GM12878 (cell line): ENCODE measurements around the gene TIE1. TPM values are rescaled to one million over a fixed set of nuclear protein-coding genes. Genes with fewer than 3 reads are reported as not detected.

Experiments
- ATAC-seq: fragments of 200-7000 bp; cut with Tn5 transposase; 3 replicates; pipeline ENCODE4 v1.9.1; 2020; ENCODE audit warnings: mild to moderate bottlenecking, moderate library complexity
- BruUV-seq: library from RNA; stranded (reverse); fragments of 400-500 nt; replicated peaks from 2 replicates; lab custom pipeline; 2021; lab: Mats Ljungman, UMichigan
- CTCF ChIA-PET: fragments of 300-600 bp; sonication (Branson Sonifier 250); formaldehyde crosslinking; extraction: SDS; loops from one replicate; lab custom pipeline; 2021; ENCODE audit warnings: inconsistent platforms; lab: Yijun Ruan, JAX
- POLR2A ChIA-PET: fragments of 350-600 bp; formaldehyde crosslinking; extraction: SDS; loops from one replicate; lab custom pipeline; 2021; ENCODE audit warnings: inconsistent platforms; lab: Charles Lee
- RAD21 ChIA-PET: fragments of 300-600 bp; sonication (Branson Sonifier 250); formaldehyde crosslinking; loops from one replicate; lab custom pipeline; 2023; ENCODE audit warnings: antibody characterized with exemption; ENCODE audit not compliant: unreplicated experiment; lab: Charles Lee
- SMC1A ChIA-PET: fragments of 300-600 bp; sonication (Branson Sonifier 250); formaldehyde crosslinking; loops from one replicate; lab custom pipeline; 2023; ENCODE audit not compliant: unreplicated experiment, uncharacterized antibody; lab: Charles Lee
- DNase-seq: peaks from one replicate; pipeline ENCODE4 v3.0.0-alpha.2; 2011; ENCODE audit warnings: low read depth, low spot score
- FAIRE-seq: peaks from 3 replicates; lab custom pipeline; 2011; peaks lifted over from hg19 to GRCh38; lab: Jason Lieb, UNC
- H2AFZ ChIP-seq: 2 replicates; pipeline ENCODE4 v1.6.0; 2011; ENCODE audit warnings: low read depth, low read length, control low read depth; ENCODE audit not compliant: control insufficient read depth
- H3K27ac ChIP-seq: 2 replicates; pipeline ENCODE4 v1.5.1; 2011; ENCODE audit warnings: control low read depth; ENCODE audit not compliant: control insufficient read depth, insufficient read depth
- H3K27me3 ChIP-seq, 2 experiments: replicated peaks in 1 of 2; 2 replicates each; pipeline versions ENCODE4 v1.6.0 to v1.6.1; 2011; ENCODE audit warnings: low read length in 1 of 2; ENCODE audit not compliant: control insufficient read depth in 2 of 2, insufficient read depth in 2 of 2
- H3K36me3 ChIP-seq, 2 experiments: 2 replicates each; pipeline ENCODE4 v1.5.1; 2011; ENCODE audit warnings: low read length in 1 of 2; ENCODE audit not compliant: control insufficient read depth in 2 of 2, insufficient read depth in 2 of 2
- H3K4me1 ChIP-seq: 2 replicates; pipeline ENCODE4 v1.6.1; 2011; ENCODE audit warnings: mild to moderate bottlenecking, low read length, moderate library complexity, mixed read lengths; ENCODE audit not compliant: control insufficient read depth, insufficient read depth
- H3K4me2 ChIP-seq: 2 replicates; pipeline ENCODE4 v1.6.0; 2011; ENCODE audit warnings: control low read depth; ENCODE audit not compliant: control insufficient read depth, insufficient read depth
- H3K4me3 ChIP-seq: fragments of 200-600 bp; sonication (generic); 2 replicates; pipeline ENCODE4 v1.5.1; 2016
- H3K79me2 ChIP-seq: 2 replicates; pipeline ENCODE4 v1.6.0; 2011; ENCODE audit warnings: low read length; ENCODE audit not compliant: control insufficient read depth, insufficient read depth
- H3K9ac ChIP-seq: 2 replicates; pipeline ENCODE4 v1.8.0; 2011; ENCODE audit warnings: low read length, control low read depth, mixed read lengths; ENCODE audit not compliant: control insufficient read depth, insufficient read depth
- H3K9me3 ChIP-seq: replicated peaks from 3 replicates; pipeline ENCODE4 v1.5.1; 2011; ENCODE audit warnings: mild to moderate bottlenecking, low read length; ENCODE audit not compliant: control insufficient read depth, insufficient read depth
- H4K20me1 ChIP-seq: 2 replicates; pipeline ENCODE4 v1.6.0; 2011; ENCODE audit not compliant: control insufficient read depth, insufficient read depth
- BACH1 ChIP-seq: fragments of 450-650 bp; IDR thresholded peaks from 2 replicates; pipeline ENCODE4 v1.6.1; 2017; ENCODE audit warnings: mild to moderate bottlenecking, borderline replicate concordance
- CEBPB ChIP-seq, 2 experiments: fragments of 150-350 bp in 1 of 2; IDR thresholded peaks; 2 replicates each; pipeline ENCODE4 v1.6.1; 2012 to 2014; ENCODE audit warnings: low read depth in 2 of 2, low read length in 2 of 2, borderline replicate concordance in 1 of 2, inconsistent platforms in 1 of 2
- ETV6 ChIP-seq, 2 experiments: fragments of 450-650 bp in 1 of 2; IDR thresholded peaks in 1 of 2; conservative IDR thresholded peaks in 1 of 2; 2 replicates each; pipeline ENCODE4 v1.6.1; 2014; ENCODE audit warnings: antibody characterized with exemption in 1 of 2, borderline replicate concordance in 1 of 2, low read depth in 1 of 2, mild to moderate bottlenecking in 1 of 2, moderate library complexity in 1 of 2
- FOXK2 ChIP-seq: fragments of 450-650 bp; IDR thresholded peaks from 2 replicates; pipeline ENCODE4 v1.6.1; 2017; ENCODE audit warnings: mild to moderate bottlenecking, moderate library complexity
- MEF2B ChIP-seq: fragments of 450-650 bp; IDR thresholded peaks from 2 replicates; pipeline ENCODE4 v1.6.1; 2018; ENCODE audit warnings: mild to moderate bottlenecking, moderate library complexity; ENCODE audit not compliant: partially characterized antibody, poor library complexity, severe bottlenecking
- NFYA ChIP-seq: IDR thresholded peaks from 2 replicates; pipeline ENCODE4 v1.6.1; 2011; ENCODE audit warnings: low read depth, mild to moderate bottlenecking, low read length, improper control_type of control experiment, borderline replicate concordance
- NFYB ChIP-seq: IDR thresholded peaks from 2 replicates; pipeline ENCODE4 v1.6.1; 2011; ENCODE audit warnings: low read depth, mild to moderate bottlenecking, low read length, improper control_type of control experiment, moderate library complexity; ENCODE audit not compliant: insufficient read depth
- POLR2AphosphoS2 ChIP-seq: IDR thresholded peaks from 2 replicates; pipeline ENCODE4 v1.6.1; 2011; ENCODE audit warnings: low read depth, mild to moderate bottlenecking, low read length, improper control_type of control experiment, moderate library complexity
- SP1 ChIP-seq: IDR thresholded peaks from one replicate; pipeline ENCODE4 v1.6.1; 2011; ENCODE audit warnings: low read depth, low read length
- SRF ChIP-seq, 2 experiments: IDR thresholded peaks; 2 replicates each; pipeline ENCODE4 v1.6.1; 2011; ENCODE audit warnings: low read depth in 2 of 2, low read length in 2 of 2, mild to moderate bottlenecking in 1 of 2, moderate library complexity in 1 of 2
- TCF12 ChIP-seq: IDR thresholded peaks from 2 replicates; pipeline ENCODE4 v1.6.1; 2011; ENCODE audit warnings: low read depth, mild to moderate bottlenecking, low read length
- WRNIP1 ChIP-seq: IDR thresholded peaks from 2 replicates; pipeline ENCODE4 v1.6.1; 2011; ENCODE audit warnings: low read depth, low read length, improper control_type of control experiment, borderline replicate concordance
- ZNF274 ChIP-seq: IDR thresholded peaks from one replicate; pipeline ENCODE4 v1.8.0; 2011; ENCODE audit not compliant: insufficient read length, insufficient read depth
- ZSCAN29 ChIP-seq: fragments of 450-650 bp; IDR thresholded peaks from 2 replicates; pipeline ENCODE4 v1.6.1; 2017; ENCODE audit warnings: mild to moderate bottlenecking, moderate library complexity
- WGBS: methylation state at CpG from one replicate; pipeline ENCODE4 v1.1.6; 2016; ENCODE audit warnings: low lambda C conversion rate; ENCODE audit not compliant: insufficient replicate concordance, insufficient coverage; ENCODE audit errors: missing lambda C conversion rate; 5-methylcytosine and 5-hydroxymethylcytosine counted together
- in situ Hi-C: fragments of 300-500 bp; cut with MboI; formaldehyde crosslinking; loops from 9 replicates; pipeline ENCODE4 v1.14.3; 2018; ENCODE audit warnings: mixed read lengths
- intact Hi-C: fragments of 100-400 bp; cut with micrococcal nuclease; formaldehyde crosslinking; loops from one replicate; pipeline ENCODE4 v1.14.2; 2022; ENCODE audit not compliant: unreplicated experiment
- polyA plus RNA-seq, 11 experiments: library from polyadenylated mRNA; depleted of rRNA in 4 of 11; unstranded in 6 of 11; stranded (reverse) in 5 of 11; fragments of >200 nt; fragmentation: Nextera tagmentation in 4 of 11; fragmentation: Illumina TruSeq in 1 of 11; extraction: Ambion mirVana in 4 of 11; extraction: Trizol in 1 of 11; gene quantifications; 1 replicate in 1 of 11; 2 replicates in 10 of 11; pipeline versions ENCODE4 v1.2.1 to v1.2.3, GENCODE V29; 2011 to 2016; ENCODE audit warnings: inconsistent platforms in 2 of 11, missing spikeins in 2 of 11, low read depth in 1 of 11
- total RNA-seq, 4 experiments: library from RNA; depleted of rRNA in 3 of 4; stranded (reverse); fragments of >200 nt in 3 of 4; fragmentation: Illumina TruSeq in 1 of 4; extraction: Trizol in 1 of 4; gene quantifications; 2 replicates each; pipeline versions ENCODE4 v1.2.1 to v1.2.3, GENCODE V29; 2013 to 2021
- TF ChIP-seq, protein P1 (sequence below): fragments of 450-650 bp; IDR thresholded peaks from 2 replicates; pipeline ENCODE4 v1.6.1; 2017; ENCODE audit warnings: borderline replicate concordance
- TF ChIP-seq, protein P2 (sequence below): IDR thresholded peaks from 2 replicates; pipeline ENCODE4 v1.6.1; 2011; ENCODE audit warnings: mild to moderate bottlenecking, low read depth, low read length, moderate library complexity; ENCODE audit not compliant: insufficient replicate concordance
- TF ChIP-seq, protein P3 (sequence below): fragments of 450-650 bp; formaldehyde crosslinking; IDR thresholded peaks from 2 replicates; pipeline ENCODE4 v1.5.0; 2022; ENCODE audit warnings: mild to moderate bottlenecking, missing genetic modification characterization

Gene TIE1
- total and polyA plus RNA-seq, 10 of the 15 experiments (the other 5 are each of a cell fraction or from before 2014, with no cell fraction given): 0.26 to 3.9 (median 1.3) TPM

DNA sequence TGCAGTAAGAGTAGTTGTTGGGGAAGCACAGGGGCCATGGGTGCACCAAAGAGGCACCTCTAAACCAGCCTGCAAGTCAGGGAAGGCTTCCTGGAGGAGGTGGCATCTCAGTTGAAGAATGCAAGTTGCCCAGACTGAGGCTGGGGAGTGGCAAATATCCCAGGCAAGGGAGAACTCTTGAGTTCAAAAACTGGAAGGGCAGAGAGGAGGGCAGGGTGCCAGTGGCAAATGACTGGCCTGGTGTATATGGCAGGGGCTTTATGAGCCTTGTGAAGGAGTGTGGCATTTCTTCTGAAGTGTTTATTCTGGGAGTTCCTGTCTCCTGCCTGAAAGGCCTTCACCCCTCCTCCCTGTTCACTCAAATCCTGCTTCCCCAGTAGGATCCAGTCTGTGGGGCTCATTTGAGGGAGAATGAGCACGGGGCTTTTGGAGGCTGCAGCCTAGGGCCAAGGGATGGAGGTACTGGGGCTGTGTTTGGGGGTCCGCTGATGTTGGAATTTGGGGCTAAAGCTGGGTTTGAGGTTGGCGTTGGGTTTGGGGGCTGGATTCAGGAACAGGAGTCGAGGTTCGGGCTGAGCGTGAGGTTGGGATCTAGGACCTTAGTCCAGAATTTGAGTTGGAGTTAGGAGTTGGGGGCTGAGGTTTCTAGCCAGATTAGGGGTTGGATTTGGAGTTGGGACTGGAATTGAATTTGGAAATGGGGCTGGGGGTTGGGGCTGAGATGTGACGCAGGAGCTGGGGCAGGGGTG, 31.0 kb upstream of the TIE1 start, which contains the start of gene TMEM125:
TSS of gene TMEM125 (plus strand) at position 357 of the 749 bp plus-strand sequence. CDS start 2,740 bp downstream, outside the sequence.
- 49% methylated on average over 7 of the region's 7 CpGs for WGBS
- RAD21 ChIA-PET: no interaction called here
- Histone ChIP-seq H3K27ac (no peak within 1 kb of the TSS), H3K9me3 (no peaks in the 10 kb centered on the region), H3K36me3 (no peaks in the 10 kb centered on the region), H3K4me1 (peaks cover 4% of the 10 kb centered on the region; the same call in 1 of the 2 replicates), H3K79me2 (no peaks in the 10 kb centered on the region), H4K20me1 (no peaks in the 10 kb centered on the region), H3K4me3 (no peak within 1 kb of the TSS), H3K27me3 (no peaks in the 10 kb centered on the region), H3K9ac (no peak within 1 kb of the TSS), H3K4me2 (0 out of 2 replicates have a peak within 1 kb of the TSS, but pooled peaks have one; percentile 13), H2AFZ (no peak within 1 kb of the TSS)
- TF ChIP-seq WRNIP1: no peak
- TF ChIP-seq, protein P1, sequence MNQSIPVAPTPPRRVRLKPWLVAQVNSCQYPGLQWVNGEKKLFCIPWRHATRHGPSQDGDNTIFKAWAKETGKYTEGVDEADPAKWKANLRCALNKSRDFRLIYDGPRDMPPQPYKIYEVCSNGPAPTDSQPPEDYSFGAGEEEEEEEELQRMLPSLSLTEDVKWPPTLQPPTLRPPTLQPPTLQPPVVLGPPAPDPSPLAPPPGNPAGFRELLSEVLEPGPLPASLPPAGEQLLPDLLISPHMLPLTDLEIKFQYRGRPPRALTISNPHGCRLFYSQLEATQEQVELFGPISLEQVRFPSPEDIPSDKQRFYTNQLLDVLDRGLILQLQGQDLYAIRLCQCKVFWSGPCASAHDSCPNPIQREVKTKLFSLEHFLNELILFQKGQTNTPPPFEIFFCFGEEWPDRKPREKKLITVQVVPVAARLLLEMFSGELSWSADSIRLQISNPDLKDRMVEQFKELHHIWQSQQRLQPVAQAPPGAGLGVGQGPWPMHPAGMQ: no peak
- no peak for TF ChIP-seq ETV6 (conservative IDR thresholded peaks at IDR 0.05 in 1 of 2, IDR thresholded peaks at IDR 0.05 in 1 of 2; ENCODE audit: borderline replicate concordance in 1 of 2, low read depth in 1 of 2)
- TF ChIP-seq ZSCAN29: no peak
- TF ChIP-seq ZNF274: no peak
- TF ChIP-seq FOXK2: no peak
- no peak for TF ChIP-seq NFYA
- TF ChIP-seq, protein P2, sequence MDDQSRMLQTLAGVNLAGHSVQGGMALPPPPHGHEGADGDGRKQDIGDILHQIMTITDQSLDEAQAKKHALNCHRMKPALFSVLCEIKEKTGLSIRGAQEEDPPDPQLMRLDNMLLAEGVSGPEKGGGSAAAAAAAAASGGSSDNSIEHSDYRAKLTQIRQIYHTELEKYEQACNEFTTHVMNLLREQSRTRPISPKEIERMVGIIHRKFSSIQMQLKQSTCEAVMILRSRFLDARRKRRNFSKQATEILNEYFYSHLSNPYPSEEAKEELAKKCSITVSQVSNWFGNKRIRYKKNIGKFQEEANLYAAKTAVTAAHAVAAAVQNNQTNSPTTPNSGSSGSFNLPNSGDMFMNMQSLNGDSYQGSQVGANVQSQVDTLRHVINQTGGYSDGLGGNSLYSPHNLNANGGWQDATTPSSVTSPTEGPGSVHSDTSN: no peak
- no peak for TF ChIP-seq SP1
- no peak for TF ChIP-seq CEBPB (IDR thresholded peaks at IDR 0.05; ENCODE audit: borderline replicate concordance in 1 of 2, low read depth in 2 of 2, low read length in 2 of 2)
- no peak for TF ChIP-seq BACH1
- TF ChIP-seq POLR2AphosphoS2: no peak
- TF ChIP-seq MEF2B: no peak
- TF ChIP-seq, protein P3, sequence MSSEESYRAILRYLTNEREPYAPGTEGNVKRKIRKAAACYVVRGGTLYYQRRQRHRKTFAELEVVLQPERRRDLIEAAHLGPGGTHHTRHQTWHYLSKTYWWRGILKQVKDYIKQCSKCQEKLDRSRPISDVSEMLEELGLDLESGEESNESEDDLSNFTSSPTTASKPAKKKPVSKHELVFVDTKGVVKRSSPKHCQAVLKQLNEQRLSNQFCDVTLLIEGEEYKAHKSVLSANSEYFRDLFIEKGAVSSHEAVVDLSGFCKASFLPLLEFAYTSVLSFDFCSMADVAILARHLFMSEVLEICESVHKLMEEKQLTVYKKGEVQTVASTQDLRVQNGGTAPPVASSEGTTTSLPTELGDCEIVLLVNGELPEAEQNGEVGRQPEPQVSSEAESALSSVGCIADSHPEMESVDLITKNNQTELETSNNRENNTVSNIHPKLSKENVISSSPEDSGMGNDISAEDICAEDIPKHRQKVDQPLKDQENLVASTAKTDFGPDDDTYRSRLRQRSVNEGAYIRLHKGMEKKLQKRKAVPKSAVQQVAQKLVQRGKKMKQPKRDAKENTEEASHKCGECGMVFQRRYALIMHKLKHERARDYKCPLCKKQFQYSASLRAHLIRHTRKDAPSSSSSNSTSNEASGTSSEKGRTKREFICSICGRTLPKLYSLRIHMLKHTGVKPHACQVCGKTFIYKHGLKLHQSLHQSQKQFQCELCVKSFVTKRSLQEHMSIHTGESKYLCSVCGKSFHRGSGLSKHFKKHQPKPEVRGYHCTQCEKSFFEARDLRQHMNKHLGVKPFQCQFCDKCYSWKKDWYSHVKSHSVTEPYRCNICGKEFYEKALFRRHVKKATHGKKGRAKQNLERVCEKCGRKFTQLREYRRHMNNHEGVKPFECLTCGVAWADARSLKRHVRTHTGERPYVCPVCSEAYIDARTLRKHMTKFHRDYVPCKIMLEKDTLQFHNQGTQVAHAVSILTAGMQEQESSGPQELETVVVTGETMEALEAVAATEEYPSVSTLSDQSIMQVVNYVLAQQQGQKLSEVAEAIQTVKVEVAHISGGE: no peak
- TF ChIP-seq NFYB: no peak
- TF ChIP-seq TCF12: no peak
- no peak for TF ChIP-seq SRF (IDR thresholded peaks at IDR 0.05; ENCODE audit: low read depth in 2 of 2, low read length in 2 of 2)
- ATAC-seq (no peak), FAIRE-seq (no peak), DNase-seq (no peak)
- intact Hi-C loops: no loop called here
- in situ Hi-C loops: no loop called here
- POLR2A ChIA-PET: interaction anchor here (0.6 kb wide), 2 partner anchors 382 to 385 kb away, joined by 3 read pairs; no protein-coding TSS in a partner anchor
- BruUV-seq: no TSS peak
- CTCF ChIA-PET: no interaction called here
- SMC1A ChIA-PET: no interaction called here
